Measurements from ENCODE around the gene SERTAD3.
A peak's percentile ranks its signal among the peaks of the same experiment; 100 is the strongest.
"Not testable (repeated sequence)": the region's sequence is repeated elsewhere in the genome, so short reads cannot be mapped to it uniquely, and the experiment has no call there.

SERTAD3 gene

GRCh38 chr19:40444000-40444824, at the start of gene SERTAD3:
Gene SERTAD3, minus strand, starts transcription at chr19:40444335. Its CDS starts 2,255 bp downstream, at chr19:40442080.
- H3K4me1 Mint-ChIP-seq (ENCODE audit: low read depth) = peaks cover 25% of the 10 kb centered on the region
- H3K27ac Mint-ChIP-seq = peak within 1 kb of the TSS; percentile 98
- DNase-seq = peak; percentile 98
- H3K9me3 Mint-ChIP-seq = no peaks in the 10 kb centered on the region
- peak within 1 kb of the TSS; percentile 95 for H3K4me3 Mint-ChIP-seq
- H3K36me3 Mint-ChIP-seq (ENCODE audit: low read depth) = peaks cover 27% of the 10 kb centered on the region
- H3K27me3 Mint-ChIP-seq = no peaks in the 10 kb centered on the region

- peaks cover 4% of the 10 kb centered on the region for H3K27me3 Mint-ChIP-seq
- H3K9me3 Mint-ChIP-seq = no peaks in the 10 kb centered on the region
- peaks cover 2% of the 10 kb centered on the region for H3K36me3 Mint-ChIP-seq (ENCODE audit: low read depth)
- H3K27ac Mint-ChIP-seq = no peak overlapping the region
- DNase-seq = no peak
- no peaks in the 10 kb centered on the region for H3K4me1 Mint-ChIP-seq (ENCODE audit: low read depth)
- no peak overlapping the region for H3K4me3 Mint-ChIP-seq
Measured at GRCh38 chr19:40493778-40494177, 49.6 kb upstream of the SERTAD3 start.

GRCh38 chr19:40492274-40492673, 48.1 kb upstream of the SERTAD3 start:
- Mint-ChIP-seq H3K4me3 (no peak overlapping the region), H3K9me3 (no peaks in the 10 kb centered on the region), H3K36me3 (ENCODE audit: low read depth) (peaks cover 2% of the 10 kb centered on the region), H3K27ac (no peak overlapping the region), H3K4me1 (ENCODE audit: low read depth) (peaks cover 4% of the 10 kb centered on the region), H3K27me3 (peaks cover 16% of the 10 kb centered on the region)
- DNase-seq = no peak

- Mint-ChIP-seq H3K4me1 (ENCODE audit: low read depth) (peaks cover 4% of the 10 kb centered on the region), H3K27ac (no peak overlapping the region)
Measured at GRCh38 chr19:40489882-40490230, 45.7 kb upstream of the SERTAD3 start.

GRCh38 chr19:40486017-40486416, 41.9 kb upstream of the SERTAD3 start:
- no peak for DNase-seq
- no peak overlapping the region for H3K4me3 Mint-ChIP-seq
- no peaks in the 10 kb centered on the region for H3K36me3 Mint-ChIP-seq (ENCODE audit: low read depth)
- H3K4me1 Mint-ChIP-seq (ENCODE audit: low read depth) = peaks cover 4% of the 10 kb centered on the region
- H3K27ac Mint-ChIP-seq = no peak overlapping the region
- peaks cover 32% of the 10 kb centered on the region for H3K27me3 Mint-ChIP-seq
- H3K9me3 Mint-ChIP-seq = no peaks in the 10 kb centered on the region

More at GRCh38 chr19:40489882-40490230, 45.7 kb upstream of the SERTAD3 start:
- Mint-ChIP-seq H3K4me3 (no peak overlapping the region), H3K36me3 (ENCODE audit: low read depth) (no peaks in the 10 kb centered on the region), H3K9me3 (no peaks in the 10 kb centered on the region), H3K27me3 (peaks cover 22% of the 10 kb centered on the region)
- DNase-seq = no peak

- DNase-seq; H3K4me1 Mint-ChIP-seq (ENCODE audit: low read depth); H3K27me3 Mint-ChIP-seq; H3K36me3 Mint-ChIP-seq (ENCODE audit: low read depth); H3K9me3 Mint-ChIP-seq; H3K27ac Mint-ChIP-seq; H3K4me3 Mint-ChIP-seq: not testable (repeated sequence)
Measured at GRCh38 chr19:40475878-40476644, 31.9 kb upstream of the SERTAD3 start.

- no peak for DNase-seq
- no peak overlapping the region for H3K4me3 Mint-ChIP-seq
- no peak overlapping the region for H3K27ac Mint-ChIP-seq
- H3K27me3 Mint-ChIP-seq = no peaks in the 10 kb centered on the region
- no peaks in the 10 kb centered on the region for H3K9me3 Mint-ChIP-seq
- H3K36me3 Mint-ChIP-seq (ENCODE audit: low read depth) = no peaks in the 10 kb centered on the region
- H3K4me1 Mint-ChIP-seq (ENCODE audit: low read depth) = no peaks in the 10 kb centered on the region
Measured at GRCh38 chr19:40474737-40475136, 30.6 kb upstream of the SERTAD3 start.

GRCh38 chr19:40472516-40472915, 28.4 kb upstream of the SERTAD3 start:
- Mint-ChIP-seq H3K9me3 (no peaks in the 10 kb centered on the region), H3K27me3 (peaks cover 5% of the 10 kb centered on the region), H3K4me3 (no peak overlapping the region), H3K4me1 (ENCODE audit: low read depth) (peaks cover 3% of the 10 kb centered on the region), H3K27ac (no peak overlapping the region), H3K36me3 (ENCODE audit: low read depth) (no peaks in the 10 kb centered on the region)
- DNase-seq = no peak

- H3K4me3 Mint-ChIP-seq = no peak overlapping the region
- no peak overlapping the region for H3K27ac Mint-ChIP-seq
- no peak for DNase-seq
- no peaks in the 10 kb centered on the region for H3K36me3 Mint-ChIP-seq (ENCODE audit: low read depth)
- peaks cover 10% of the 10 kb centered on the region for H3K4me1 Mint-ChIP-seq (ENCODE audit: low read depth)
- peaks cover 12% of the 10 kb centered on the region for H3K27me3 Mint-ChIP-seq
- no peaks in the 10 kb centered on the region for H3K9me3 Mint-ChIP-seq
Measured at GRCh38 chr19:40471111-40471510, 27.0 kb upstream of the SERTAD3 start.

GRCh38 chr19:40469011-40469410, 24.9 kb upstream of the SERTAD3 start:
- Mint-ChIP-seq H3K27me3 (peaks cover 12% of the 10 kb centered on the region), H3K27ac (no peak overlapping the region), H3K9me3 (no peaks in the 10 kb centered on the region), H3K36me3 (ENCODE audit: low read depth) (peaks cover 3% of the 10 kb centered on the region), H3K4me1 (ENCODE audit: low read depth) (peaks cover 28% of the 10 kb centered on the region), H3K4me3 (no peak overlapping the region)
- DNase-seq = no peak

- no peaks in the 10 kb centered on the region for H3K9me3 Mint-ChIP-seq
Measured at GRCh38 chr19:40466985-40467734, 23.0 kb upstream of the SERTAD3 start, which contains the start of gene SPTBN4. Gene SPTBN4, plus strand, starts transcription at chr19:40467001. Its CDS starts 5,621 bp downstream, at chr19:40472622.

GRCh38 chr19:40466219-40466984, 22.3 kb upstream of the SERTAD3 start:
- no peaks in the 10 kb centered on the region for H3K9me3 Mint-ChIP-seq
- no peak for DNase-seq
- H3K4me3 Mint-ChIP-seq = peak overlapping the region; percentile 78
- H3K36me3 Mint-ChIP-seq (ENCODE audit: low read depth) = peaks cover 3% of the 10 kb centered on the region
- H3K27me3 Mint-ChIP-seq = peaks cover 12% of the 10 kb centered on the region
- H3K4me1 Mint-ChIP-seq (ENCODE audit: low read depth) = peaks cover 34% of the 10 kb centered on the region
- H3K27ac Mint-ChIP-seq = peak overlapping the region; percentile 94

More at GRCh38 chr19:40466985-40467734, 23.0 kb upstream of the SERTAD3 start, which contains the start of gene SPTBN4:
- Mint-ChIP-seq H3K27ac (peak within 1 kb of the TSS; percentile 94), H3K4me3 (peak within 1 kb of the TSS; percentile 78), H3K4me1 (ENCODE audit: low read depth) (peaks cover 34% of the 10 kb centered on the region), H3K36me3 (ENCODE audit: low read depth) (peaks cover 3% of the 10 kb centered on the region), H3K27me3 (peaks cover 12% of the 10 kb centered on the region)
- DNase-seq = peak; percentile 50

GRCh38 chr19:40465557-40466218, 21.6 kb upstream of the SERTAD3 start, which contains the start of gene BLVRB:
Gene BLVRB, minus strand, starts transcription at chr19:40465745. Its CDS starts 57 bp downstream, at chr19:40465688.
- peak; percentile 100 for DNase-seq
- H3K27me3 Mint-ChIP-seq = peaks cover 12% of the 10 kb centered on the region
- H3K36me3 Mint-ChIP-seq (ENCODE audit: low read depth) = peaks cover 3% of the 10 kb centered on the region
- H3K9me3 Mint-ChIP-seq = no peaks in the 10 kb centered on the region
- peaks cover 34% of the 10 kb centered on the region for H3K4me1 Mint-ChIP-seq (ENCODE audit: low read depth)
- H3K4me3 Mint-ChIP-seq = peak within 1 kb of the TSS; percentile 78
- peak within 1 kb of the TSS; percentile 94 for H3K27ac Mint-ChIP-seq
